ENCODE measurements around the gene NARF. TPM values are rescaled to one million over a fixed set of nuclear protein-coding genes. Genes with fewer than 3 reads are reported as not detected.

The NARF gene
- total RNA-seq, 1 experiment from 2014 or later: 96.7 TPM

DNA sequence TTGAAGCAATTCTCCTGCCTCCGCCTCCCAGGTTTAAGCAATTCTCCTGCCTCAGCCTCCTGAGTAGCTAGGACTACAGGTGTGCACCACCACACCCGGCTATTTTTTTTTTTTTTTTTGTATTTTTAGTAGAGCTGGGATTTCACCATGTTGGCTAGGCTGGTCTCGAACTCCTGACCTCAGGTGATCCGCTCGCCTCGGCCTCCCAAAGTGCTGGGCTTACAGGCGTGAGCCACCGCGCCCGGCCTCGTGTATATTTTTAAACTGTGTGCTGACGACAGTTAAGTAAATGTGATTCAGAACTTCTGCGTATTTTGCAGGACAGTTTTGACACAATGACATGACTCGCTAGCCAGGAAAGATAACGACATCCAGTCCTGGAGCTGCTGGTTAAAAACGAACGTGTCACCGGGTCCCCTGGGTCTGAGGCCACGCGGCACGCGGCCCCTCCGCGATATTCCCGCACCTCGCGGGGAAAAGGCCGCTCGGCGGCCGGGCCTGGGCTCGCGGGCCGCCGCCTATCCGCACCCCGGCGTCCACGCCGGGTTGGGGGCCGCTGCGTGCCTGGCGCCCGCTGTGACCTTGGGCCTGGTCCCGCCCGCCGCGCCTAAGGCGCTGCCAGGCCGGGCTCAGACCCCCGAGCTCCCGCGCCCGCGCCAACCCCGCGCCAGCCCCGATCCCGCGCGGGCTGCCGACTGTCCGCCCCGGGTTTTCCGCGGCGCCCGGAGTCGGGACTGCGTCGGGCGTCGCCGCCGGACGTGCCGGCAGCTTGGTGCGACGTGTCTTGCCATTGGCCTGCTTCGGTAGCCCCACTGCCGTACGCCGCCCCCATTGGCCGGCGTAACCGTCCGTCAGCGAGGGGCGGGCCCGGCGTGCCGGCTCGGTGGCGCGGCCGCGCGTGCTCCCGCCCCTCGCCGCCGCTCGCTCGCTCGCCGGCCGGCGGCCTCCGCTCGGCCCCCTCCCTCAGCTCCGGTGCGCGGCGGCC lies 60.6 kb downstream of the NARF start, which contains the start of gene FOXK2 (continued):
- no peak for TF ChIP-seq RORB (CRISPR knock-in tag; IDR thresholded peaks at IDR 0.05)
- TF ChIP-seq NFATC4 (CRISPR knock-in tag; IDR thresholded peaks at IDR 0.05): no peak
- no peak for TF ChIP-seq EMX1 (CRISPR knock-in tag; IDR thresholded peaks at IDR 0.05)
- TF ChIP-seq SP1 (CRISPR knock-in tag; conservative IDR thresholded peaks at IDR 0.05): peak; percentile 85
- TF ChIP-seq, protein P1, sequence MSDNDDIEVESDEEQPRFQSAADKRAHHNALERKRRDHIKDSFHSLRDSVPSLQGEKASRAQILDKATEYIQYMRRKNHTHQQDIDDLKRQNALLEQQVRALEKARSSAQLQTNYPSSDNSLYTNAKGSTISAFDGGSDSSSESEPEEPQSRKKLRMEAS (CRISPR knock-in tag; IDR thresholded peaks at IDR 0.05): no peak
- TF ChIP-seq TEAD4 (CRISPR knock-in tag; IDR thresholded peaks at IDR 0.05): no peak
- peak; percentile 84; the same call in 1 of the 2 replicates for TF ChIP-seq ESRRA (CRISPR knock-in tag; IDR thresholded peaks at IDR 0.05; ENCODE audit: borderline replicate concordance)
- TF ChIP-seq KAT7 (CRISPR knock-in tag; IDR thresholded peaks at IDR 0.05; ENCODE audit: borderline replicate concordance): peak; percentile 88; the same call in 1 of the 2 replicates
- TF ChIP-seq, protein P2, sequence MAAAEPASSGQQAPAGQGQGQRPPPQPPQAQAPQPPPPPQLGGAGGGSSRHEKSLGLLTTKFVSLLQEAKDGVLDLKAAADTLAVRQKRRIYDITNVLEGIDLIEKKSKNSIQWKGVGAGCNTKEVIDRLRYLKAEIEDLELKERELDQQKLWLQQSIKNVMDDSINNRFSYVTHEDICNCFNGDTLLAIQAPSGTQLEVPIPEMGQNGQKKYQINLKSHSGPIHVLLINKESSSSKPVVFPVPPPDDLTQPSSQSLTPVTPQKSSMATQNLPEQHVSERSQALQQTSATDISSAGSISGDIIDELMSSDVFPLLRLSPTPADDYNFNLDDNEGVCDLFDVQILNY (CRISPR knock-in tag; IDR thresholded peaks at IDR 0.05): peak; percentile 82; the same call in 1 of the 2 replicates
- TF ChIP-seq, protein P3, sequence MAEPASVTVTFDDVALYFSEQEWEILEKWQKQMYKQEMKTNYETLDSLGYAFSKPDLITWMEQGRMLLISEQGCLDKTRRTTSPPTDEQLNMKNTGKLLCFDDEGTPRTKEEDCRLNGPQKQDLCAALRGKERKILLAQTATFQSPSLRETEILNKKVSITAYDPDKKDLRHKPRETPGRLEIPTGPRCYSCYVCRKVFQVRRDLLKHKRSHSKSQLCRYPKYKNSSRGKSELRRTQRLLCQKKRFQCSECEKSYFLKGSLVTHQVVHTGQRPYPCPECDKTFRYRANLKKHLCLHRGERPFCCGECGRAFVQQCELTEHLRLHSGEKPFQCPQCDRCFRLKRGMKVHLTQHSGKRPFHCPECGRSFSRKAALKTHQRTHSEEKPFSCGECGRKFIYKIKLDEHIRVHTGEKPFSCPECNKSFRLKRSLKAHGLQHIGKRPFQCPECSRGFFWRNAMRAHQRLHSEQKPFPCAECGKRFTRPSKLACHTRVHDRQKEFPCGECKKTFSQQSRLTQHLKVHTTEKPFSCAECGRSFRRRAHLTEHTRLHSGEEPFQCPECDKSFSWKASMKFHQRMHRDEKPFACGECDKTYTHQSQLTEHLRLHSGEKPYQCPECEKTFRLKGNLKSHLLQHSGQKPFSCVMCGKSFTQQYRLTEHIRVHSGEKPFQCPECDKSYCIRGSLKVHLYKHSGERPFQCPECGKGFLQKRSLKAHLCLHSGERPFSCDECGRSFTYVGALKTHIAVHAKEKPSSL (CRISPR knock-in tag; conservative IDR thresholded peaks at IDR 0.05): no peak
- TF ChIP-seq SMAD4 (CRISPR knock-in tag; IDR thresholded peaks at IDR 0.05): no peak
- 0 out of 2 replicates have a peak, but pooled peaks have one; percentile 47 for TF ChIP-seq TEAD1 (CRISPR knock-in tag; IDR thresholded peaks at IDR 0.05)
- TF ChIP-seq ZNF263 (CRISPR knock-in tag; IDR thresholded peaks at IDR 0.05; ENCODE audit: low read depth): no peak
- TF ChIP-seq JUN (CRISPR knock-in tag; IDR thresholded peaks at IDR 0.05): no peak
- TF ChIP-seq FOXK1 (CRISPR knock-in tag; IDR thresholded peaks at IDR 0.05): 0 out of 2 replicates have a peak, but pooled peaks have one; percentile 60
- TF ChIP-seq NFE2L1 (CRISPR knock-in tag; IDR thresholded peaks at IDR 0.05): no peak
- peak; percentile 81; the same call in 1 of the 2 replicates for TF ChIP-seq CREM (CRISPR knock-in tag; IDR thresholded peaks at IDR 0.05)
- no peak for TF ChIP-seq ETV6 (CRISPR knock-in tag; IDR thresholded peaks at IDR 0.05)
- TF ChIP-seq NFYB (CRISPR knock-in tag; conservative IDR thresholded peaks at IDR 0.05; ENCODE audit: low read depth): peak; percentile 88
- TF ChIP-seq HMGA2 (CRISPR knock-in tag; IDR thresholded peaks at IDR 0.05): no peak
- TF ChIP-seq, protein P4, sequence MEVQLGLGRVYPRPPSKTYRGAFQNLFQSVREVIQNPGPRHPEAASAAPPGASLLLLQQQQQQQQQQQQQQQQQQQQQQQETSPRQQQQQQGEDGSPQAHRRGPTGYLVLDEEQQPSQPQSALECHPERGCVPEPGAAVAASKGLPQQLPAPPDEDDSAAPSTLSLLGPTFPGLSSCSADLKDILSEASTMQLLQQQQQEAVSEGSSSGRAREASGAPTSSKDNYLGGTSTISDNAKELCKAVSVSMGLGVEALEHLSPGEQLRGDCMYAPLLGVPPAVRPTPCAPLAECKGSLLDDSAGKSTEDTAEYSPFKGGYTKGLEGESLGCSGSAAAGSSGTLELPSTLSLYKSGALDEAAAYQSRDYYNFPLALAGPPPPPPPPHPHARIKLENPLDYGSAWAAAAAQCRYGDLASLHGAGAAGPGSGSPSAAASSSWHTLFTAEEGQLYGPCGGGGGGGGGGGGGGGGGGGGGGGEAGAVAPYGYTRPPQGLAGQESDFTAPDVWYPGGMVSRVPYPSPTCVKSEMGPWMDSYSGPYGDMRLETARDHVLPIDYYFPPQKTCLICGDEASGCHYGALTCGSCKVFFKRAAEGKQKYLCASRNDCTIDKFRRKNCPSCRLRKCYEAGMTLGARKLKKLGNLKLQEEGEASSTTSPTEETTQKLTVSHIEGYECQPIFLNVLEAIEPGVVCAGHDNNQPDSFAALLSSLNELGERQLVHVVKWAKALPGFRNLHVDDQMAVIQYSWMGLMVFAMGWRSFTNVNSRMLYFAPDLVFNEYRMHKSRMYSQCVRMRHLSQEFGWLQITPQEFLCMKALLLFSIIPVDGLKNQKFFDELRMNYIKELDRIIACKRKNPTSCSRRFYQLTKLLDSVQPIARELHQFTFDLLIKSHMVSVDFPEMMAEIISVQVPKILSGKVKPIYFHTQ (CRISPR knock-in tag; IDR thresholded peaks at IDR 0.05): no peak
- TF ChIP-seq FOXP1 (CRISPR knock-in tag; IDR thresholded peaks at IDR 0.05; ENCODE audit: borderline replicate concordance): peak; percentile 76
- no peak for TF ChIP-seq TCF7 (CRISPR knock-in tag; IDR thresholded peaks at IDR 0.05; ENCODE audit: low read depth)
- TF ChIP-seq, protein P5, sequence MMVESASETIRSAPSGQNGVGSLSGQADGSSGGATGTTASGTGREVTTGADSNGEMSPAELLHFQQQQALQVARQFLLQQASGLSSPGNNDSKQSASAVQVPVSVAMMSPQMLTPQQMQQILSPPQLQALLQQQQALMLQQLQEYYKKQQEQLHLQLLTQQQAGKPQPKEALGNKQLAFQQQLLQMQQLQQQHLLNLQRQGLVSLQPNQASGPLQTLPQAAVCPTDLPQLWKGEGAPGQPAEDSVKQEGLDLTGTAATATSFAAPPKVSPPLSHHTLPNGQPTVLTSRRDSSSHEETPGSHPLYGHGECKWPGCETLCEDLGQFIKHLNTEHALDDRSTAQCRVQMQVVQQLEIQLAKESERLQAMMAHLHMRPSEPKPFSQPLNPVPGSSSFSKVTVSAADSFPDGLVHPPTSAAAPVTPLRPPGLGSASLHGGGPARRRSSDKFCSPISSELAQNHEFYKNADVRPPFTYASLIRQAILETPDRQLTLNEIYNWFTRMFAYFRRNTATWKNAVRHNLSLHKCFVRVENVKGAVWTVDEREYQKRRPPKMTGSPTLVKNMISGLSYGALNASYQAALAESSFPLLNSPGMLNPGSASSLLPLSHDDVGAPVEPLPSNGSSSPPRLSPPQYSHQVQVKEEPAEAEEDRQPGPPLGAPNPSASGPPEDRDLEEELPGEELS (CRISPR knock-in tag; IDR thresholded peaks at IDR 0.05): no peak
- TF ChIP-seq ZNF671 (CRISPR knock-in tag; IDR thresholded peaks at IDR 0.05): no peak
- TF ChIP-seq JAZF1 (CRISPR knock-in tag; IDR thresholded peaks at IDR 0.05): no peak
- TF ChIP-seq IRF2 (CRISPR knock-in tag; IDR thresholded peaks at IDR 0.05; ENCODE audit: borderline replicate concordance, low read depth): no peak

Measured in WTC11 (cell line).